ENCODE results near the gene PSME2. TPM values are rescaled to one million over a fixed set of nuclear protein-coding genes. Genes with fewer than 3 reads are reported as not detected.

Gene PSME2
- total RNA-seq, 1 experiment from 2014 or later, result 174 TPM

GRCh38 chr14:24143511-24143910, 2.9 kb downstream of the PSME2 start:
- DNase-seq (ENCODE audit: low read depth, low spot score), result no peak
- in situ Hi-C loops (cut with HindIII; ENCODE audit: low pct_unique_long_range_greater_than_20kb, low sequenced_read_pairs), result no loop called here

- DNase-seq (ENCODE audit: low read depth, low spot score), result peak; percentile 99
- in situ Hi-C loops (cut with HindIII; ENCODE audit: low pct_unique_long_range_greater_than_20kb, low sequenced_read_pairs), result no loop called here
These were observed 5.1 kb downstream of the PSME2 start, which contains the start of gene EMC9 for GRCh38 chr14:24141097-24141880. TSS of gene EMC9 (minus strand) at chr14:24141591. CDS start at chr14:24141304, 287 bp downstream.

- DNase-seq (ENCODE audit: low read depth, low spot score), result no peak
- in situ Hi-C loops (cut with HindIII; ENCODE audit: low pct_unique_long_range_greater_than_20kb, low sequenced_read_pairs), result no loop called here
These were observed 7.0 kb downstream of the PSME2 start for GRCh38 chr14:24139272-24139934.

GRCh38 chr14:24138396-24139271, 7.8 kb downstream of the PSME2 start:
- in situ Hi-C loops (cut with HindIII; ENCODE audit: low pct_unique_long_range_greater_than_20kb, low sequenced_read_pairs), result no loop called here
- no peak for DNase-seq (ENCODE audit: low read depth, low spot score)

- in situ Hi-C loops (cut with HindIII; ENCODE audit: low pct_unique_long_range_greater_than_20kb, low sequenced_read_pairs), result no loop called here
These were observed 8.6 kb downstream of the PSME2 start for GRCh38 chr14:24137529-24138395.

GRCh38 chr14:24136684-24137528, 9.5 kb downstream of the PSME2 start:
- in situ Hi-C loops (cut with HindIII; ENCODE audit: low pct_unique_long_range_greater_than_20kb, low sequenced_read_pairs), result no loop called here
- DNase-seq (ENCODE audit: low read depth, low spot score), result no peak

More at GRCh38 chr14:24137529-24138395, 8.6 kb downstream of the PSME2 start:
- no peak for DNase-seq (ENCODE audit: low read depth, low spot score)

GRCh38 chr14:24135834-24136683, 10.4 kb downstream of the PSME2 start, which contains the start of gene PSME1:
TSS of gene PSME1 (plus strand) at chr14:24136194. CDS start at chr14:24136263, 69 bp downstream.
- DNase-seq (ENCODE audit: low read depth, low spot score), result peak; percentile 83
- in situ Hi-C loops (cut with HindIII; ENCODE audit: low pct_unique_long_range_greater_than_20kb, low sequenced_read_pairs), result no loop called here

- DNase-seq (ENCODE audit: low read depth, low spot score), result no peak
- in situ Hi-C loops (cut with HindIII; ENCODE audit: low pct_unique_long_range_greater_than_20kb, low sequenced_read_pairs), result no loop called here
These were observed 10.9 kb downstream of the PSME2 start for GRCh38 chr14:24135584-24135833.

GRCh38 chr14:24133735-24134134, 12.7 kb downstream of the PSME2 start:
- no peak for DNase-seq (ENCODE audit: low read depth, low spot score)
- in situ Hi-C loops (cut with HindIII; ENCODE audit: low pct_unique_long_range_greater_than_20kb, low sequenced_read_pairs), result no loop called here

- no peak for DNase-seq (ENCODE audit: low read depth, low spot score)
- in situ Hi-C loops (cut with HindIII; ENCODE audit: low pct_unique_long_range_greater_than_20kb, low sequenced_read_pairs), result no loop called here
These were observed 13.4 kb downstream of the PSME2 start for GRCh38 chr14:24132976-24133375.

GRCh38 chr14:24132061-24132685, 14.2 kb downstream of the PSME2 start:
- in situ Hi-C loops (cut with HindIII; ENCODE audit: low pct_unique_long_range_greater_than_20kb, low sequenced_read_pairs), result no loop called here
- DNase-seq (ENCODE audit: low read depth, low spot score), result no peak

GRCh38 chr14:24131549-24131966, 14.9 kb downstream of the PSME2 start:
- in situ Hi-C loops (cut with HindIII; ENCODE audit: low pct_unique_long_range_greater_than_20kb, low sequenced_read_pairs), result no loop called here
- no peak for DNase-seq (ENCODE audit: low read depth, low spot score)

GRCh38 chr14:24130717-24131548, 15.5 kb downstream of the PSME2 start:
- DNase-seq (ENCODE audit: low read depth, low spot score), result no peak
- in situ Hi-C loops (cut with HindIII; ENCODE audit: low pct_unique_long_range_greater_than_20kb, low sequenced_read_pairs), result no loop called here

- in situ Hi-C loops (cut with HindIII; ENCODE audit: low pct_unique_long_range_greater_than_20kb, low sequenced_read_pairs), result no loop called here
- no peak for DNase-seq (ENCODE audit: low read depth, low spot score)
These were observed 16.1 kb downstream of the PSME2 start, which contains the start of gene FITM1 for GRCh38 chr14:24130380-24130716. TSS of gene FITM1 (plus strand) at chr14:24130659. CDS start at chr14:24131564, 905 bp downstream.

Measured in SK-MEL-5 (cell line).